HG02759 (cell line): ENCODE data around the gene ARL11.
"Not testable (repeated sequence)": the region's sequence is repeated elsewhere in the genome, so short reads cannot be mapped to it uniquely, and the experiment has no call there.

ENCODE experiments used
- ATAC-seq: cut with Tn5 transposase; IDR thresholded peaks from one replicate; pipeline ENCODE4 v1.9.1; 2021; ENCODE audit warnings: mild to moderate bottlenecking, moderate library complexity; ENCODE audit not compliant: unreplicated experiment

The ARL11 gene

DNA sequence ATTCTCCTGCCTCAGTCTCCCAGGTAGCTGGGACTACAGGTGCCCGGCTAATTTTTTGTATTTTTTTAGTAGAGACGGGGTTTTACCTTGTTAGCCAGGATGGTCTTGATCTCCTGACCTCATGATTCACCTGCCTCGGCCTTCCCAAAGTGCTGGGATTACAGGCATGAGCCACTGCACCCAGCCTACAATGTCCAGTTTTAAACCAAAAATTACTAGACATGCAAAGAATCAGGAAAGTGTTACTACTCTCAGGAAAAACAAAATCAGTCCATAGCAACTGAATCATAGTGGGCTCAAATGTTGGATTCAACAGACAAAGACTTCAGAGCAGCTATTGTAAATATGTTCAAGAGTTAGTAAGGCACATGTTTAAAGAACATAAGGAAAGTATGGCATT lies 16.3 kb upstream of the ARL11 start:
- ATAC-seq = not testable (repeated sequence)

DNA sequence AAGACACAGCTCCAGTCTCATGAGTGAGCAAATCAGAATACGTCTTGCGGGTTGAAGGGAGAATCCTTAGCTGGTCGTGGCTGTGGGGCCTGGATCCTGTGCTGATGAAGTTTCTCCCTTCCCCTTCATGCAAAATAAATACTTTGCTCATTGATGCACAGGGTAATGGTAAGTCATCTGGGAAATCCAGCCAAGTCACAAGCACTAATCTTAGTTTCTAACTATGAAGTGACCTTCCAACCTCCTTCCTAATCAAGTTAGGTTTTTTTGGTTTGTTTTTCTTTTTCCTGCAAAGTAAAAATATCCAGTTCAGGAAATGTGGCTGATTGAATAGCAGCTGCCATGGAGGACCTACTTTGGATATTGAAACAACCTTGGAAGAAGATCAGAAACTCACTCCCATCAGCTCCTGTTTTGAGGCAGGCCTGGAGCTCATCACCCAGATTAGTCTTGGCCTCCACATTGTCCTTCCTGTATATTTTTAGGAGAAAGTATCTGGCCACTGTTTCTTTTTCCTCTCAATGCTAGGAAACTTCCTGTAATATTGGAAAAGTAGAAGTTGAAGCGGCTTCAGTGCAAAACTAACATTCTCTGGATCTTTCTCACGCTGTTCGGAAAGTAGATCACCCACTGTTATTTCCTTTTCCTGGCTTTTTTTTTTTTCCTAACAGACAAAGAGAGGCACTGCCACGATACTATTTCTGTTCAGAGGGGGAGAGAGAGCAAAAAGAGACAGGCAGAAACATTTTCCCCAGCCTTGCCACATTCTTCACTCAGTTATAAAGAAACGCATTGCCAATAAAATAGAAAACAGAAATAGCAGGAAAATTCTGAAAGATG lies 12.3 kb upstream of the ARL11 start:
- ATAC-seq = no peak

DNA sequence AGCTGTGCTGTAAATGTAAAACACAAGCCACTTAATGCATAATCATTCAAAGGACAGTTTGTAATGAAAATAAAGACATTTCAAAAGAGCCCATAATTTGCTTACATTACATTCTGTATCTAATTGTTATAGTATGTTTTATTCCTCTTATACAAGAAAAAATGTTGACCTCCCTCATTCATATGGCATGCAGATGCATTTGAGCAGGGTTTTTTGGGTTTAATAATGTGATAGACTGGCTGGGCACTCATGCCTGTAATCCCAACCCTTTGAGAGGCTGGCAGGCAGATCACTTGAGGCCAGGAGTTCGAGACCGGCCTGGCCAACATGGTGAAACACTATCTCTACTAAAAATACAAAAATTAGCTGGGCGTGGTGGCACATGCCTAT lies 11.6 kb upstream of the ARL11 start:
- ATAC-seq = no peak

DNA sequence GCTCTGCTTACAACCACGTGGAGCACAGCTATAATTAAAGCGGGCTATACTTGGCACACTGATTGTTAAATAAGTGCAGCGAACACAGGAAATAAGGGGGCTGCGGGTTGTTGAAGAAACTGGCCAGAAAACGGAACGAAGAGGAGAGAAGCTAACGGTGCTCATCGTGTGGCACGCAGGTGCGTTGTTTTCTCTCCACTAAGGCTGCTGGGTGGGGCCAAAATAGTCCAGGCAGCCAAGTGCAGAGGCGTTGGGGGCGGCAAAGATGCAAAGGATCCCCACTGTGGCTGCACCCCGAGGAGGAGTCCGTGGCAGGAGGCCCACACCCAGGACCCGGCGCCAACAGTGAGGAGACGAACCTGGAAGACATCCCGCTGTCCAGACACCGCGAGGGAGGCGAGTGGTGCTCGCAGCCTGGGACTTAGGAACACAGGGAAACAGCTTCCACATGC lies 8.1 kb upstream of the ARL11 start:
- peak; percentile 93 for ATAC-seq

DNA sequence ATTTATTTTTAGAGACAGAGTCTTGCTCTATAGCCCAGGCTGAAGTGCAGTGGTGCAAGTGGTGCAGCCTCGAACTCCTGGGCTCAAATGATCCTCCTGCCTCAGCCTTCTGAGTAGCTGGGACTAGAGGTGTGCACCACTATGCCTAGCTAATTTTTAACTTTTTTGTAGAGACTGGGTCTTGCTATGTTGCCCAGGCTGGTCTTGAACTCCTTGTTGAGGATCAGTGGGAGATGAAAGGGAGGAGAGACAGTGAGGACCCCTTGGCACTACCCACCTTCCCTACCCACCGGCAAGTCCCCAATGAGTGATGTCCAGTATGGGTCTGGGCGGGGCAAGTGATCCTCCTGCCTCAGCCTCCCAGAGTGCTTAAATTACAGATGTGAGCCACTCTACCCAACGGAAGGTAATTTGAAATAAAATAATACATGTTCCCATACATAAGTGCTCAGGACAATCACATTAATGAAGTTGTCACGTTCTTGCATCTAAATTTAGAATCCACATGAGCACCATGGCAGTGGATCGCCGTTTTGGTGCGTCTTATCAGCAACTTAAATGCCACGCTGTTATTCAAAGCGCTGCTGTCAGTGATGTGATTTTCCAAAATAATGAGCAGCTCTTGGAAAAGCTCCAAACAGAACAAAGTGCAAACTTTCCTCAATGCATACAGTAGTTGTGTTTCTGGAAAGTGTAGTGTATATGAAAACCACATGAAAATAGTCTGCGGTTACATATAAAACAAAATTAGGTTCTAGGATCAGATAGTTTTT lies 5.9 kb upstream of the ARL11 start:
- ATAC-seq = no peak

GRCh38 chr13:49624229-49624628 lies 4.1 kb upstream of the ARL11 start:
- no peak for ATAC-seq

- ATAC-seq = no peak
Observed at GRCh38 chr13:49625392-49626079, 2.8 kb upstream of the ARL11 start.

DNA sequence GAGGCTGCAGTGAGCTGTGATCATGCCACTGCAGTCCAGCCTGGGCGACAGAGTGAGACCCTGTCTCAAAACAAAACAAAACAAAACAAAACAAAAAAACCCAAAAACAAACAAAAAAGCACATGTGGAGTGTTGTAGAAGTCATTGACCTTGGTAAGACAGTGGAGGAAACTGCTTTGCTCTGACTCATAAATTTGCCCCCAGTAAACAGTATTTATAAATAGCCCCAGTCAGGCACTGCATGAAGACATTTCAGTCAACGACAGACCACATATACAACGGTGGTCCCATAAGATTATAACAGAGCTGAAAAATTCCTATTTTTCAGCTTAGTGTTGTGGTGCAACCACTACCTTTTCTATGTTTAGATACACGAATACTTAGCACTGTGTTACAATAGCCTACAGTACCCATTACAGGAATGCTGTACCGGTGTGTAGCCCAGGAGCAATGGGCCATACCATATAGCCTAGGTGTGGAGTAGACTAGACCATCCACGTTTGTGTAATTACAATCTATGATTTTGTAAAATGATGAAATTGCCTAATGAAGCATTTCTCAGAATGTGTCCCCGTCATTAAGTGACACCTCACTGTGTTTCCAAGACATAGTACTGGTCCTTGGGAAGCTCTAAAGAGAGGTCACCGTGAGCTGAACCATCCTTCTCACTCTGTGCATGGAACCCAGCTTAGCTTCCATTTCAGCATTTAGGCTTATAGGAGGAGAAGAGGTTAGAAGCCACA lies 1.1 kb downstream of the ARL11 start:
- ATAC-seq = no peak

DNA sequence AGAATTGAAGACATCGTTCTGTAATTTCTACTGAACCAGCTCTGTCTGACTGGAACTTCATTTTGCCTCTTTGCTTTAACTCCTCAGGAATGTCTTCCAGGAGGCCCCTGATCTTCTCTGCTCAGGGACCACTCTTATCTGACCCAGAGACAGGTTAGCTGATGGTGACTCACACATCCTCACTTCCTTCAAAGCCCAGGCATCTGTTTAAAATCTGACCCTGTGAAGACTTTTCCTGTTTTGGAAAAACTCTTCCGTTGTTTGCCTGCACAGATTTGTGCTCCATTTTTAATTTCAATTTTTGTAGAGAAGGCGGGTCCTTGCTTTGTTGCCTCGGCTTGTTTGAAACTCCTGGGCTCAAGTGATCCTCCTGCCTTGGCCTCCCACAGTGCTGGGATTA lies 1.6 kb downstream of the ARL11 start:
- no peak for ATAC-seq

- no peak for ATAC-seq
Observed at GRCh38 chr13:49630580-49630979, 2.3 kb downstream of the ARL11 start.

GRCh38 chr13:49632156-49632555 lies 3.8 kb downstream of the ARL11 start:
- no peak for ATAC-seq

GRCh38 chr13:49633710-49634109 lies 5.4 kb downstream of the ARL11 start:
- ATAC-seq = no peak

DNA sequence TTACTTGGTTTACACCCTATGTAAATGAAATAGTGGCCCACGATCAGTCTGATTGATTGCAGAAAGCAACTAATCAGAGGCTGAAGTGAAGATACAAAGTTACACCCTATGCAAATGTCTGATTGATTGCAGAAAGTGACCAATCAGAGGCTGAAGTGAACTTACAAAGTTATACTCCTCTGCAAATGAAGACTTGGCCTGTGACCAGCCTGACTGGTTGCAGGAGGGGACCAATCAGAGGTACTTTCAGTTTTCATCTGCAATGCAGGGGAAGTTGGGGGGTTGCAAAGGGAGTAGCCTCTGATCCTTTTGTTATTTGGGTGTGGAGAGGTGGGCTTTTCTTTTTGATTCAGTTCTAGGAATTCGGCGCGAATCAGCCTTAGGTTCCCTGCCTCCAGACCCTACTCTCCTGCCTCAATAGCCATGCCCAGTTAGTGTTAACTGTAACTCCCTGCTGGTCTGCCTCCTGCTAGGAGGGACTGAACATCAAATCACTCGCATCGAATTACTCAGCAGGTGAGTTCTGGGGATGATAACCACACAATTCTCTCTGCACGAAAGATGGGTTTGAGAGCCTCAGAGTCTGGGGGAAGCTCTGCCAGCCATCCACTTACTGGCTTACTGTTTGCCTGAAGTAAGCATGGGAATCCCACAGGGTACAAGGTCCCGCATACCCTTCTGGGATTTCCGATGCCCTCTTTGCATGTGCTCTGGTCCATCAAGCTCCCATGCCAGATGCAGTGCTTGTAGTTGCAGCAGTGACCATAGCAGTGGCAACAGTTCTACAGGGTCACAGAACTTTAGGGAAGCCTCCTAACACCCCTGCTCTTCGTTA lies 7.5 kb downstream of the ARL11 start:
- peak; percentile 81 for ATAC-seq

GRCh38 chr13:49636705-49637104 lies 8.4 kb downstream of the ARL11 start:
- ATAC-seq = no peak

DNA sequence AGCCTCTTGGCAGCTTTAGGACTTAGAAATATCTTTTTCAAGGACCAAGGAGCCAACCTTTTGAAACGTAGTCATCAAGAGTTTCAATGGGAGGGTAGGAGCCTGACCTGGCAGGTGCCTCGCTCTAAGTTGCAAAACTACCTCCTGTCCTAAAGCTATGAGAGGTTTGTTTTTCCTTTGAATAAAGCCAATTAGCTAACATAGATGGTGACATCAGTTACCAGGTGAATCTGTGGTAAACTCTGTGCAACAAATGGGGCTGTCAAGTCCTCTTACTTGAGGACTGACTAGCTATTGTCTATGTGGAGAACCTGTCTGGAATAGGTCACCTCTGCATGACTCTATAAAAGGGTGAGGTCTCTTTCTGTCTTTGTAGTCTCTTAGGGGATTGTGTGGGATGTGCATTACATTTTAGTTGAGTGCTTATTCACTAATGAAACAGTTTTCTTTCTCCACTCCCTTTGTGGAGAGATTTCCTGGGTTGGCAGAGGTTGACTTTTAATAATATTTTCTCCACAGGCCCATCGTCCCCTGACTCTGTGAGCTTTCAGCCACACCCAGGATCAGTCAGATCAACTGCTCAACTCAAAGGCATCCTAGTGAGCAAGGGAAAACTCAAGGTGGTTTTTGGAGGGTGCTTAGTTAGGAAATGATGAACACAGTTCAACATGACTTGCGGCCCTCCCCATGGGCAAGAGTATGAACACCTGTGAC lies 9.9 kb downstream of the ARL11 start:
- no peak for ATAC-seq

GRCh38 chr13:49638744-49639072 lies 10.4 kb downstream of the ARL11 start:
- ATAC-seq = no peak

DNA sequence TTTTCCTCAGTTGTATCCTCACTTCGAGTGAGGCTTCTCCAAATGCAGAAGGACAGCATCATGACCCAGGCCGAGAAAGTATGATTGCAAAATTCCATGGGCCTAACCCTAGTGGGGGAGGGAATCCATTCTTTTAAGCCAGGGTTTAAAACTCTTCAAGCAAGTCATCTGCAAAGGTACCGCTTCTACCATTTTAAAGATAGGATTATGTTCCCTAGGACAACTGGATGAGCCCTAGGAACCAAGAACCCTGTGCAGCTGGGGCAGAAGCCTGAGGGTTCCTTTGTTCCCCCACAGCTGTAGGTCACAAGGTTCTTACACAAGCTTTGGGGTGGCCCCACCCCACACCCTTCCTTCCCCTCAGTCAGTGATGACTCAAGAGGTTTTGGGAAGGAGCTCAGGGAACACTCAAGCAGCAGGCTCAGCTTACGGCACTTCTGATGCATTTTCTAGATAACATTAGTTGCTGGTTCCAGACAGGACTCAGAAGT lies 13.5 kb downstream of the ARL11 start:
- no peak for ATAC-seq

GRCh38 chr13:49643035-49643646 lies 14.8 kb downstream of the ARL11 start:
- peak; percentile 58 for ATAC-seq

- ATAC-seq = no peak
Observed at GRCh38 chr13:49645451-49645850, 17.1 kb downstream of the ARL11 start.
